GM21737 (cell line): ENCODE data around the gene HTRA1.

Experiments used
- ATAC-seq: cut with Tn5 transposase; IDR thresholded peaks from one replicate; pipeline ENCODE4 v1.9.1; 2021; ENCODE audit warnings: mild to moderate bottlenecking, moderate library complexity; ENCODE audit not compliant: unreplicated experiment

Gene HTRA1

DNA sequence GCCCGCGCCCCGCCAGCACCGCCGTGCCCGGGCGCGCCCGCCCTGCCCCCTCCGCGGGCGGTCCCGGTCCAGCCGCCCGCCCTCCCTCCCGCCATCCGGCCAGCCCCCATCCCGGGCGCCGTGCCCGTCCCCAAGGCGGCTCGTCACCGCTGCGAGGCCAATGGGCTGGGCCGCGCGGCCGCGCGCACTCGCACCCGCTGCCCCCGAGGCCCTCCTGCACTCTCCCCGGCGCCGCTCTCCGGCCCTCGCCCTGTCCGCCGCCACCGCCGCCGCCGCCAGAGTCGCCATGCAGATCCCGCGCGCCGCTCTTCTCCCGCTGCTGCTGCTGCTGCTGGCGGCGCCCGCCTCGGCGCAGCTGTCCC lies at the start of gene HTRA1:
HTRA1 (plus strand) TSS at position 187 of the 362 bp plus-strand sequence; CDS start at position 287, 100 bp downstream.
- ATAC-seq: no peak

DNA sequence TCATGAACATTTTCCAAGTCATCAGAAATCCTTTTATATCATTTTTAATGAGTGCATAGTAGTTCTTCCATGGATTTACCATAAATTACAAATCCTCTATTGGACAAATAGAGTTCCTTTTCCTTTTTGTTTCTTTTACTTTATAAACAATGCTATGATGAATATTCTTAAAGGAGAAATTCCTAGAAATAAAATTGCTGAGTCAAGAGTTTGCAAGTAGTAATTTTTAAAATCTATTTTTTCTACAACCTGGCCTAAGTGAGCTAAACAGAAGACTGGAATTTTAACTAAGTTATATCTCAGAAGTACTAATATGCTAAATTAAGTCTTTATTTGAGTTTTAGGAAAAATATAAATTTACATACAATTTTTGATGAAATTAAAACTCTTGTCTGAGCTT lies 48.0 kb upstream of the HTRA1 start:
- ATAC-seq: no peak

DNA sequence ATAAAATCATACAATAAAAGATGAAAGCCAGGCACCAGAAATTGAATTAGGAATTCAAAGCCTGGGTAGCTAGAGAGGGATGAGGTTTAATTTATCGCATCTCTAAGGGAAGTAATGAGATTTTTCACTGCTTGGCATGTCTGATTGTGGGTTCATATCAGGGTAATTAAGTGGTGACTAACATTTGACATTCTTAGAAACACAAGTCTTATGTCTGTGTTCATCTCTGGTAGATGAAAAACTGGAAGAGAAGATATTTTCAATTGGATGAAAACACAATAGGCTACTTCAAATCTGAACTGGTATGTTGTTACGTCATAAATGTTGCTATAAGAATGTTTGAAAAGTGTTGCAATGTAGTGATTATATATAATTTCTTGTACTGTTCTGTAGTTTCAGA lies 43.7 kb upstream of the HTRA1 start:
- no peak for ATAC-seq

DNA sequence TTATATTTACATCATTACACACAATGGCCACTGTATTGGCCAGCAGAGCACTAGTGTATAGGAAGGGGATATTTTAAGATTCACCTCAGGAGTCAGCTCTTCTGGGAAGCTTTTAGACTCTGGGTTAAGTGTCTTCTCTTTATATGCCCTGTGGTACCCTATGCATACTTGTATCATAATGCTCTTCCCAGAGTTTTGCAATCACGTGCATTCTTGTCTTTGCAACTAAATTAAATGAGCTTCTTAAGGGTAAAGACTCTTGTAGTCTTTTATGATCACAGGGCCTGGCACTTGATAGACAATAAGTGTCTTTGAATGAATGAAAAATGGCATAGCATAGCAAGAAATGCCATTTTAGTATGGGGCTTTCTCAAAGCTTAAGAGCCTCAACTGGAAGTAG lies 42.3 kb upstream of the HTRA1 start:
- ATAC-seq: no peak

DNA sequence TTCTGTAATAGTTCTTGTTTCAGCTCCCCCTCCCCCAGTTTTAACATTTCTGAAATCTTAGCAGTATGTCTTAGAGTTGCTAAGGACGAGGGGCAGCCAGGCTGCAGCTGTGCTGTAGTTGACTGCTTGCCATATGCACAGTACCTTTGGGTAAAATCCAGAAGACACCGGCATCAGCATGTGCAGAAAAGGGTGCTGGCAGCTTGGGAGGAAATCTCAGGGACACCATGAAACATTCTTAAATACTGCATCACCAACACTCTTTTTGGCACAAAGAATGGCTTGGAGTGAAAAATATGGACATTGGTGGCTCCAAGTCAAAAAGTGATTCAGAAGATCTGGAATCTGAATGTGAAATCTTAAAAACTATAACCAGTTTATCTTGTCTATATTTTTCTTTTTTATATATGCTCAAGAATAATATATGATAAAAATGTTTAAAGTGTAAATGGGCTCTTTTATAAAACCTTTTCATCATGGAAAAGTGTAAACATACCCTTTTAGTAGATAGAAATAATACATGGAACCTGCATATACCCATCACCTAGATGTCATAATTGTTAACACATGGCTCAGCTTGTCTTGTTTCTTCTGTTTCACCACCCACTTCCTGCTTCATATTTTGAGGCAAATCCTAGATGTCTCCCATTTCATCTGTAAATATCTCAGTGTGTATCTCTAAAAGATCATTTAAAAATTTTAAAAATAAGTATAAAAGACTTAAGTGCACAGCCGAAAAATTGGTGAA lies 41.3 kb upstream of the HTRA1 start:
- no peak for ATAC-seq

DNA sequence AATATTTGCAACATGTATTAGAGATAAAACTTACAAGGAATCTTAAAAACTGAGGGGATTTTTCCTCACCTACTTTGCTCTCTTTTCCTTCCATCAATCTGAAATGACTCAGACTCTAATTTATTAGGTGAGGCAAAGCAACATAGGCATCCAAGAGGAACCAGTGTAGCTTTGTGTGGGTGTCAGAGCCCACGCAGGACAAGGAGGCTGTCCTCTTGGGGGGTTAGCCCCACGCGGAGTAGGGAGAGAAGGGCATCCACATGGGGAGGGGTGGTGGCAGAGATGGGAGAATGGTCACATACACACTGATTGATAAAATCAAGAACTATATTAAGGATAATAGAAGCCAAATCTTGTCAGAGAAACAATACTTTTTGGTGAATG lies 40.7 kb upstream of the HTRA1 start:
- ATAC-seq: no peak

DNA sequence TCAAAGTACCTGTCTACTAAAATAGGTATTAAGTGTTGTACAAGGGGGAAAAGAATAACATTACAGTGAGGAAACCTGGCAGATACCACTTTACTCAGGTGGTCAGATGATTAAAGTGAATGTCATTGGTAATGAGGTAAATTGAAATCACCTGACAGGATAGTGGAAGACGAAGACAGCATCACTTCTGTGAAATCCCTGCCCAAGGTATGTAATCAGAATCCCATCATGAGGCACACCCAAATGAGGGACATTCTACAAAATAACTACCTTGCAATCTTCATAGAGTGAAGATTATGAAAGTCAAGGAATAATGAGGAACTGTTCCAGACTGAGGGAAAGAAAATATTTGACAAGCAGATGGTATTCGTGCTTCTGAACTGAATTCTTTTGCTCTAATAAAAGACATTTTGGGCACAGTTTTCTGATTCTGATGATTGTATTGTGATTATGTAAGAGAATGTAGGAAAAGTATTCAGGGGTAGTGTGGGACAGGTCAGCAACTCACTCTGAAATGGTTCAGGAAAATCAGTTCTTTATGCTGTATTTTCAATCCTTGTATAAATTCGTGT lies 40.2 kb upstream of the HTRA1 start:
- ATAC-seq: no peak

DNA sequence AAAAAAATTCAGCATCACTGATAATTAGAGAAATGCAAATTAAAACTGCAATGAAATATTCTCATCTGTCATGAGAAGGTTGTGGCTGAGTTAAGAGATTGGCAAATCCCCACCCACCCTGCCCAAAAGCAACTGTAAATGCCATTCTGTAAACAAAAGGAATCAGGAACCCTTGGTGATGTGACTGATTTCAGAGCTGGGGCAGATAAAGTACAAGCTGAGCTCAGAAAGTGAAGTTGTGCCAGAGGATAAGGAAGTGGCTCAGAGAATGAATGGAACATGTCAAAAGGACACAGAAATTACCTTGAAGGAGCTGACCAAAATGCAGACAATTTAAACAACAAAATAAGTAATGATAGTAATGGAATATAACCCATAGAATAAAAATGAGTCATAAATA lies 39.6 kb upstream of the HTRA1 start:
- ATAC-seq: no peak

DNA sequence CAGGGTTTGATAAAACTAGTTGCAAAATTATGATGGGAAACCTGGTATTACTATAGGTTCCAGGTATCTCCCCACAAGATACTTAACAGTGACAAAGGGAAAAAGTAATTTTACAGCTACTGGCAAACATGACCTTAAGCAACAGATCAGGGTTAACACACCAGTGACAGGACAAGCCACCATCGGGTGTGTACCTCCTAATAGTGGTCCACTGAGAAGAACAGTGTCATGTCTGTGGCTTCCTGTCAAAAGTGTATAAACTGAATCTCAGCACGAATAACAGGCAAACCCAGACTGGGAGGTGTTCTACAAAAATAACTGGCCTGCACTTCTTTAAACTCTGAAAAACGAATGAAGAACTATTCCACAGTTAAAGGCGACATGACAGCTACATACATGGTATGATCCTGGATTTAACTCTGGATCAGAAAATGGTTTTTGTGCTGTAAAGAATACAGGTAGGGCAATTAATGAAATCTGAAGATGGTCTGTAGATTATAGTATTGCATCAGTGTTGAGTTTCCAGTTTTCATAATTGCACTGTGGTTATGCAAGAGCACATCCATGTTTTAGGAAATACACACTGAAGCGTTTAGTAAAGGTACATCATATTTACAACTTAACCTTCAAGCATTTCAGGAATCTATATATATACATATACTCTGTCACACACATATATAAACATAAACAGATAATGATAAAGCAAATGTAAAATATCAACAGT lies 38.9 kb upstream of the HTRA1 start:
- no peak for ATAC-seq

DNA sequence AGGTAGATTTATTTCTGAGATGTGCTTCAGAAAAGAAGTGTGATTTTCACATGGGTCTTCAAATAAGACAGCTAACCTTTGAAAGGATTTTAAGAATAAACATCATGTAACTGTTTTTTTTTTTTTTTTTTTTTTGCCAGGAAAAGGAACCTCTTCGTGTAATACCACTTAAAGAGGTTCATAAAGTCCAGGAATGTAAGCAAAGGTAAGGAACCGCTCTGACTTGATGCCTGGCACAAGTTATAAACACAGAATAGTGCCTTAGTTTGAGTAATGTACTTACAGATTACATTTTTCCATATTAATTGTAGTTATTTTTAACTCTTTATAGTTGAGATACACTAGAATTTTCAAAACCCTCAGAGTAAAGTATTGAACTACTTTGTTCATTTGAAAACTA lies 37.3 kb upstream of the HTRA1 start:
- ATAC-seq: no peak

DNA sequence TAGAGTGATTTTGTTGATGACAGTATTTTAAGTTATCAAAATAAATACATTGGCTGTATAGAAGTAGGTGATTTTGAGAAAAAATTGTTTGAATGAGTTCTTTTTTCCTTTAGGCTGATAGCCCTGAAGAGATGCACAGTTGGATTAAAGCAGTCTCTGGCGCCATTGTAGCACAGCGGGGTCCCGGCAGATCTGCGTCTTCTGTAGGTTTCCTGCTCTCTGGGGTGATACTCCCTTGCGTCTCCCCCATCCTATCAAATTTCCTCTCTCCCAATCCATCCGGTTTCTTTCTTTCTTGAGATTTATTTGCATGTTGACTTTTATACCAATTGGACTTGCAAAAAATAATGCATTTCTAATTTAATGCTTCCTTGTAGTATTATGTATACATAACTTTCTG lies 34.5 kb upstream of the HTRA1 start:
- no peak for ATAC-seq

DNA sequence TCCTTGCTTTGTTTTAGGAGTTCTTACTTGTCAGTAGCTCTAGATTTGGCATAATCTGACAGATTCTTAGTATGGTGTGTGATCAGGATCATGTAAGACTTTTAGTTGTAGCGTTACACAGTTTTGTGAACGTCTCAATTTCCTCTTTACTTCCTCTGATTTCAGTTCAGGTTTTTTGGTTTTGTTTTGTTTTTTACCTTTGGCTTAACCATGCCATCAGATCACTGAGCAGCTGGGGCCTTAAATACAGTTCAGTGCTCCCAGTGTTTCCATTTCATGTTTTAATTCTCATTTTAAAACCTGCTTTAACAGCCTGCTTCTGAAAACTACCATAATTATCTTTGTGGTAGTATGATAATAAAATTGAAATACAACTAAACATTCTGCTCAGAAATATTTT lies 34.1 kb upstream of the HTRA1 start:
- no peak for ATAC-seq

DNA sequence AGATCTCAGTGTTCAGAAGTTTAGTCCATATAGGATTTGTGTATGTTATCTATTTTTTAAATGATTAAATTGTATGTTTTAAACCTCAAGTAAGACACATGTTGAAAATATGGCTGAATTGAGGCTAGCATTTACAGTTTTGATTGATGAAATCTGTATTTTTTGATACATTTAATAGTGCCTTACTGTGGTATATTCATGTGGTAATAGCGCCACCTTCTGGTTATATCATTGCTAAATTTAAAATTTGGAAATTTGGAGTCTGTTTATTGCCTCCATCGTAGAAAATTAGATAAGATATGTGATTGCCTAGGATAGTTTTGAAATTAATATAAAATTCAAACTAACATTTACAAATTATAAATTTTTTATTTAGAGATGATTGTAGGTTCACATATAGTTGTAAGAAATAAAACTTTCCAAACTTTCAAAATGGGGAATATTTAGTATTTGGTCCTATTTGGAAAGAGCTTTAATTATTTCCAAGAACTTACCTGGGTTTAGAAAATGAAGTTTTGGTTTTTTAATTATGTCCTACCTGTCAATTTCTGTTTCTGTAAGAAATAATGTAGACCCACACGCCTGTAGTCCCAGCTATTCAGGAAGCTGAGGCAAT lies 26.0 kb upstream of the HTRA1 start:
- no peak for ATAC-seq

DNA sequence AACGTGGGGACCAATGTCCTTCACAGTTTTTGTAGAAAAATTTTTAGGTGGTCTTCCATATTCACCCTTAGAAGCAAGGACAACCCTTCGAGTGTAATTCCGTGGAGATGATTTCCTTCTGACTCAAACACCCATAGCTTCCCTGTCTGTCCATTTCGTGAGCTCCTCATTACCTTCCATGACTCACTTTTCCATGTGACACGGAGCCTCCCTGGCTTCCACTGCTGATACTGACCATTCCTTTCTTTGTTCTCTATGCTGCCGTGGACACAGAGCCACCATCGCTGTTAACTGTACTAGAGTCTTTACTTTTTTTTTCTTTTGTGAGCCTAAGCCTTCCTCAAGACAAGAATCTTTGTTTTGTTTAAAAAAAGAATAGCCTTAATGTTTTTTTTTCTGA lies 19.4 kb upstream of the HTRA1 start:
- no peak for ATAC-seq

DNA sequence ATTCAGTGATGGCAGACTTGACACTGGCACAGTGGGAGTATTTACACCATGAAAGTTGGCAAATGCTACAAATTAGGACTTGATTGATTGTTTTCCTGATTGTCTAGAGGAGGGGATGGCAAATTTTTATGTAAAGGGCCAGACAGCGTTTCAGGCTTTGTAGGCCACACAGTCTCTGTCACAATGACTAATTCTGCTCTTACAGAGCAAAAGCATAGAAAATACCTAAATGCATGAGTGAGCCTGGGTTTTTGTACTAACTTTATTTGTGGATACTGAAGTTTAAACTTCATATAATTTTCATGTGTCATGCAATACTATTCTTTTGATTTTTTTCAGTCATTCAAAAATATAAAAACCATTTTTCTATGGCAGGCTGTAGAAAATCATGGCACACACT lies 15.9 kb upstream of the HTRA1 start:
- no peak for ATAC-seq

DNA sequence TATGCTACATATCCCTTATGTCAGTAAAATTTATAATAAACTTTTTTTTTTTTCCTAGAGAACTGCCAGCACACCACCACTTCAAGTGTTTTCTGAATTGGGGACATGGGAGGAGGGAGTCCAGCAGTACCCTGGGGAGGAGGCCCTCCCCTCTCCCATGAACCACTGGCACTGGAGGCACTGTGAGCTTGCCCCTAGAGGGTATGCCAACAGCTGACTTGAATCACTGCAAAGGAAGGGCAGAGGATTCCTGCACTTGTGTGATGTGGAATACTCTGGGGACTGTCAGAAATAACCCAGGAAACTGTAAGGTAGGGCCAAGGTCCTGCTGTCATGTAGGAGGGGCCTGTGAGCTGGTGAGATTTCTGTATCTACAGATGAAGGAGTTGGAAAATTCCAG lies 15.4 kb upstream of the HTRA1 start:
- ATAC-seq: no peak

DNA sequence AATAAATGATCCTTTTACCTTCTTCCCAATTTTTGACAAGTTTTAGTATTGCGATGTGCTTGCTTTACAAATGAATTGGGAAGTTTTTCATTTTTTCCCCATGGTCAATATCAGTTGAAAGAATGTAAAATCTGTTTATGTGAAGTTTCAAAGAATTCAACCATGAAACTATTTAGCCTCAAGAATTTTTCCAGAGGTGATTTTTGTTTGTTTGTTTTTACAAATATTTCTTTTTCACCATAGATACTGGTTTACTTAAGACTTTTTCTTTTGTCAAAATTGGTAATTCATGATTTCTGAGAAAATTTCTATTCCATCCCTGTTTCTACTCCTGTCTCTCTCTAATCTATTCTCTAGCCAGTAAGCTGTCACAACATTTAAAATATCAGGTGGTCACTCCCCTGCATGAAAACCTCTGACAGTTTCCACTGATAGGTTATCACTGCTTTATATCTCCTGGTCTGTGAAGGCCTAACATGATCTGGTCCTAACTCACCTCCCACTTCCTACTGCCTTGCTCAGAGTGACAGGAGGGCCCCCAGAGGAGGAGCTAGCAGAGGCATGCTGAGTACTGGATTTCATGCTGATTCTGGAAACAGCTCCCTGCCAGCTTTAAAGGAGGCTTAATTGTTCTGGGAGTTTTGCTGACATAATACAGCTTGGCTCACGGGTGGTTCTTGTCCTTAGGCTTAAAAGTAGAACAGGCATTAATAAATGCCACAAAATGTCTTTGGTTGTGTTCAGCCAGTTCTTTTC lies 14.5 kb upstream of the HTRA1 start:
- ATAC-seq: no peak

DNA sequence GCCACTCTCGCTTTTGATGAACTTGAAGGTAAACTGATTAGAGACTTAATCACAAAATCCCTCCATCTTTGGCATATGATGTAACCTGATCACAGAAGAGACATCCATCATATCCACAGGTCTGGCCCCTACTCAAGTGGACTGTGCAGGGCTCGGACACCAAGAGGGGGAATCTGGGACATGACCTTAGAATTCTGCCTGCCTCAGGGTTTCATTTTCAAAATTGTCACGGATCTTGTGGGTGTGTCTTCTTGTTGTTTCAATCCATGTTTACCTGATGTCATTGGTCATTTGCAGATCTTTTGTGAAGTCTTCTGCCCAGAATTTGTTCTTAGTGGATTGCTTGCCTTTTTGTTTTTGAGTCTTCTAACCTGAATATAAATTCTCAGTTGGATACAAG lies 12.8 kb upstream of the HTRA1 start:
- no peak for ATAC-seq

DNA sequence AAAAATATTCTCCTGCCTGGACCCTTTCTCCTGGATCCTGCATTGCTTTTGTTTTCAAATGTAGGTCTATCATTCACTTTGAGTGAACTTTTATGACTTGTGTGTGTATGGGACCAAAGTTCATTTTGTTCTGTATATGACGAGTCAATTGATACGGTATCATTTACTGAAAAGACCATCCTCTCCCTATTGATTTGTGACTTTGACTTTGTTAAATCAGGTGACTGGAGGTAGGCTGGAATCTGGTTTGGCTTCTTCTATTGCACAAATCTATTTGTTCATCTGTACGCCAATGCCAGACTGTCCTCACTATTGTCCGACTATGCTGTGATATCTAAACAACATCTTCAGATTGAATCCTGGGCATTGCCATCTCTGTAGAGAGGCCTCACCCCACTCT lies 12.2 kb upstream of the HTRA1 start:
- no peak for ATAC-seq

DNA sequence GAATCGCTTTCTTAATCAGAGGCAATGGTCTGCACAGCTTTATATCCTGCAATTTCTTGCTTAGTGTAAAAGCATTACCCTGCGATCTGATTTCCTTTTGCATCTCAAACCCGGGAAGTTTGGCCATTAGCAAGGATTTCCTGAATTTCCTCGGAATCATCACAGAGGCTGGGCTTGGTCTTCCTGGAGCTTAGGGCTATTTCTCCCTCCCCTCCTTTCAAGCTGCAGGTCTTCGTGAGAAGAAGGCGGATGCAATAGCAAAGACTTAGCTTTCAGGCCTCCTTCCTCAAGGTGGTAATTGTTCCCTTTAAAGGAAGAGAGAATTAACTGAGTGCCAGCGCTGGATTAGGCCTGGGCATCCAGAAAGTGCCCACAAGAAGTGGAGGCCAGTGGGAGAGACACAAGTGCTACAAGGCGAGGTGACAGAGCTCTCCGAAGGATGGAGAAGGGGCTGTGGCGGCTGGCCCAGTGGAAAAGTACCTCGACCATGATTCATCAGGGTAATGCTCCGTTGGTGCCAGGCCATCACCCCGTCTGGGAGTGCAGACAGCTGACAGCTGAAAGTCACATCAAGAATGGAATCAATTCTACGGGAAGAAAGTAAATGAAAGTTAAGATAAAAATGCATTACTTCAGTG lies 10.9 kb upstream of the HTRA1 start:
- ATAC-seq: no peak

DNA sequence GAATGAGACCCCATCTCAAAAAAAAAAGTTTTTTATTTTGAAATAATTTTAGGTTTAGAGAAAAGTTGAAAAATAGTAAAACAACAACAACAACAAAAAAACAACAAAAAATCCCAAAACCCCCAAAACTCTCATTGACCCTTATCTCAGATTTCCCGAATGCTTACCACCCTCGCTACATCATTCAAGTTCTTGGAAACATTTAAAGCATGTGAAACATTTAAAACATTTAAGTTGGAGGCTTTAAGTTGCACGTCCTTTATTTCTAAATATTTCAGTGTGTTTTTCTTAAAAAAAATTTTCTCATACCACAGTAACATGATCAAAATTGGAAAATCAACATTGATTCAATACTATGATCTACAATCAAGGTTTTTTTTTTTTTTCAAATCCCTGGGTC lies 7.3 kb upstream of the HTRA1 start:
- no peak for ATAC-seq
